ENCODE results near the gene SLC39A3. TPM values are rescaled to one million over a fixed set of nuclear protein-coding genes. Genes with fewer than 3 reads are reported as not detected.

Gene SLC39A3
- total RNA-seq, 1 donor from 2014 or later = 34.3 TPM

DNA sequence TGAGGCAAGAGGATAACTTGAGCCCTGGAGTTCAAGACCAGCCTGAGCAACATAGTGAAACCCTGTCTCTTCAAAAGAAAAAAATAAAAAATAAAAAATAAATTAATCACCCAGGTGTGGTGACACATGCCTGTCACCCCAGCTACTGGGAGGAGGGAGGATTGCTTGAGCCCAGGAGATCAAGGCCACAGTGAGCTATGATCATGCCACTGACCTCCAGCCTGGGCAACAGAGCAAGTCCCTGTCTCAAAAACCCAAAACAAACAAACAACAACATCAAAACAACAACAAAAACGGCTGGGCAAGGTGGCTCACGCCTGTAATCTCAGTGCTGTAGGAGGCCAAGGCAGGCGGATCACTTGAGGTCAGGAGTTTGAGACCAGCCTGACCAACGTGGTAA, 4.3 kb upstream of the SLC39A3 start:
- Mint-ChIP-seq H3K4me3 (no peak overlapping the region), H3K36me3 (ENCODE audit: low read depth) (no peaks in the 10 kb centered on the region), H3K27me3 (peaks cover 5% of the 10 kb centered on the region), H3K27ac (no peak overlapping the region), H3K9me3 (no peaks in the 10 kb centered on the region), H3K4me1 (peaks cover 20% of the 10 kb centered on the region)
- ATAC-seq (ENCODE audit: low read depth) = no peak
- CTCF ChIA-PET = no interaction called here
- no peak for DNase-seq
- TF ChIP-seq, protein P1, sequence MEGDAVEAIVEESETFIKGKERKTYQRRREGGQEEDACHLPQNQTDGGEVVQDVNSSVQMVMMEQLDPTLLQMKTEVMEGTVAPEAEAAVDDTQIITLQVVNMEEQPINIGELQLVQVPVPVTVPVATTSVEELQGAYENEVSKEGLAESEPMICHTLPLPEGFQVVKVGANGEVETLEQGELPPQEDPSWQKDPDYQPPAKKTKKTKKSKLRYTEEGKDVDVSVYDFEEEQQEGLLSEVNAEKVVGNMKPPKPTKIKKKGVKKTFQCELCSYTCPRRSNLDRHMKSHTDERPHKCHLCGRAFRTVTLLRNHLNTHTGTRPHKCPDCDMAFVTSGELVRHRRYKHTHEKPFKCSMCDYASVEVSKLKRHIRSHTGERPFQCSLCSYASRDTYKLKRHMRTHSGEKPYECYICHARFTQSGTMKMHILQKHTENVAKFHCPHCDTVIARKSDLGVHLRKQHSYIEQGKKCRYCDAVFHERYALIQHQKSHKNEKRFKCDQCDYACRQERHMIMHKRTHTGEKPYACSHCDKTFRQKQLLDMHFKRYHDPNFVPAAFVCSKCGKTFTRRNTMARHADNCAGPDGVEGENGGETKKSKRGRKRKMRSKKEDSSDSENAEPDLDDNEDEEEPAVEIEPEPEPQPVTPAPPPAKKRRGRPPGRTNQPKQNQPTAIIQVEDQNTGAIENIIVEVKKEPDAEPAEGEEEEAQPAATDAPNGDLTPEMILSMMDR (IDR thresholded peaks at IDR 0.05) = no peak
- POLR2A ChIA-PET = interaction anchor here (0.6 kb wide), 2 partner anchors 83 to 802 kb away, joined by 3 to 20 read pairs; no protein-coding TSS in a partner anchor
- intact Hi-C loops (cut with micrococcal nuclease) = no loop called here

DNA sequence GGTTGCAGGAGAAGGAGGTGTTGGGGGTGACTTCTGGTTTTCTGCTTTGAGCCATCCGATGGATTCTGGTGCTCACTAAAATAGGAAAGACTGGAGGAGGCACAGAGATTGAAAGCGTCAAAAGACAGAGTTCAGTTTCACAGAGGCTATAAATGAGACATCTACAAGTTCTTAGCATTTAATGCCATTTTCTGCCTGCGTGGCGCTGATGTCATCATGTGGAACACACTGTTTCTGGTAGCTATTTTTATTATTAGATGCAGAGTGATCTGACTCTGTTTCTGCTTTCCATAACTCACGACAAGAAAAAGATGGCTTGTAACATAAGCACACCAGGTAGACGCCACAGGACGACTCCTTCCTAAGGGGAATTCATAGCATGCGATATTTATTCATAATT, 3.3 kb upstream of the SLC39A3 start:
- H3K36me3 Mint-ChIP-seq (ENCODE audit: low read depth) = peaks cover 4% of the 10 kb centered on the region
- H3K4me3 Mint-ChIP-seq = no peak overlapping the region
- TF ChIP-seq, protein P1 (IDR thresholded peaks at IDR 0.05) = no peak
- intact Hi-C loops (cut with micrococcal nuclease) = no loop called here
- CTCF ChIA-PET = no interaction called here
- H3K27me3 Mint-ChIP-seq = peaks cover 5% of the 10 kb centered on the region
- no peak for DNase-seq
- POLR2A ChIA-PET = interaction anchor here (0.7 kb wide), 1 partner anchor 45 kb away, joined by 3 read pairs; no protein-coding TSS in a partner anchor
- H3K4me1 Mint-ChIP-seq = peaks cover 23% of the 10 kb centered on the region
- H3K27ac Mint-ChIP-seq = no peak overlapping the region
- no peaks in the 10 kb centered on the region for H3K9me3 Mint-ChIP-seq
- no peak for ATAC-seq (ENCODE audit: low read depth)

DNA sequence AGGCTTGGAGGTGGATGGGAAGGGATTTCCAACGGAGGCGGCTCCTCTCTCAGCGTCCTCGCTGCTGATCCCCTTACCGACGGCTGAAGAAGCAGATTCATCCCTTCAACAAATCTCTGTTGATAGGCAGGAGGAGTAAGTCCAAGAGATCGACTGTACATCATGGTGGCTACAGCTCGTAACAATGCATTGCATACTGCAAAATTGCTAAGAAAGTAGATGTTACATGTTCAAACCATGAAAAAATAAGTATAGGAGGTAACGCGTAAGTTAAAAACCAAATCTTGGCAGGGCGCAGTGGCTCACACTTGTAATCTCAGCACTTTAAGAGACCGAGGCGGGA, 468 bp upstream of the SLC39A3 start:
- Mint-ChIP-seq H3K9me3 (no peaks in the 10 kb centered on the region), H3K4me1 (peaks cover 23% of the 10 kb centered on the region), H3K36me3 (ENCODE audit: low read depth) (peaks cover 26% of the 10 kb centered on the region), H3K27ac (no peak overlapping the region), H3K4me3 (peak overlapping the region; percentile 88), H3K27me3 (peaks cover 3% of the 10 kb centered on the region)
- TF ChIP-seq, protein P1 (IDR thresholded peaks at IDR 0.05) = no peak
- ChIA-PET POLR2A (interaction anchor here (1.0 to 1.4 kb wide), 3 partner anchors 37 to 62 kb away, joined by 3 to 7 read pairs (median 4); partner anchors contain the start of genes GNG7 and THOP1), CTCF (interaction anchor here (1.2 kb wide), 1 partner anchor 35 kb away, joined by 3 read pairs; no protein-coding TSS in a partner anchor)
- ATAC-seq (ENCODE audit: low read depth) (no peak), DNase-seq (no peak)
- intact Hi-C loops (cut with micrococcal nuclease) = loop anchor here (1.0 to 2.0 kb wide), 5 partner anchors 19 to 75 kb away; partner anchors contain the start of genes DIRAS1, GNG7 and SGTA

DNA sequence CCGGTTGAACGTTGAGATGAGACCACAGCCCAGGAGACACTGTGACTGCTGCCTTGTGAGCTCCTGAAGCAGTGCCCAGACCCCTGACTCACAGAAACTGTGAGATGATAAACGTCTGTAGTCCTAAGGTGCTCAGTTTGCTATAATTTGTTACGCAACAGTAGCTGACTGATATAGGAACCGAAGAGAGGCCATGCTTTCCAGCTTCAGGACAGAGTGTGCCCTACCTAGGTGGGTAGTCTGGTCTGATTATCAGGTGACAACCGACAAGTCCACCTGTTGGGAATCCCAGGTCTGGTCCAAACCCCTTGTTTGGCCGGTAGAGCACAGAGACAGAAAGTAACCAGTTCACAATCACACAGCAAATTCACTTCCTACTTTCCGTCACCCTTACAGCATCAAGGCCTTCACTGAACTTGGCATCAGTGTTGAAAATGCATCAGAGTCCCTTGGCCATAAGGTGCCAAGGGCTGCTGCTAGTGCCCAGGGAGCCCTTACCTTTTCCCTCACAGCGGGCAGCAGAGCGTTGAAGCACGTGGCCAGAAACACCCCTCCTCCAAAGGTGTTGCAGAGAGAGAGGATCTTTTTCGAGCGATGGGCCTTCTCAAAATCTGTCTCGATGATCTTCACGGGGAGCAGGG, 3.1 kb downstream of the SLC39A3 start:
- TF ChIP-seq, protein P1 (IDR thresholded peaks at IDR 0.05) = no peak
- CTCF ChIA-PET = no interaction called here
- intact Hi-C loops (cut with micrococcal nuclease) = no loop called here
- no peak for DNase-seq
- ATAC-seq (ENCODE audit: low read depth) = no peak
- Mint-ChIP-seq H3K4me3 (no peak overlapping the region), H3K27me3 (peaks cover under 1% of the 10 kb centered on the region), H3K4me1 (peaks cover 35% of the 10 kb centered on the region), H3K27ac (no peak overlapping the region), H3K36me3 (ENCODE audit: low read depth) (peaks cover 51% of the 10 kb centered on the region), H3K9me3 (no peaks in the 10 kb centered on the region)
- POLR2A ChIA-PET = interaction anchor here (0.6 to 2.1 kb wide), 3 partner anchors 34 to 458 kb away, joined by 3 to 8 read pairs (median 7); partner anchors contain the start of gene GNG7

DNA sequence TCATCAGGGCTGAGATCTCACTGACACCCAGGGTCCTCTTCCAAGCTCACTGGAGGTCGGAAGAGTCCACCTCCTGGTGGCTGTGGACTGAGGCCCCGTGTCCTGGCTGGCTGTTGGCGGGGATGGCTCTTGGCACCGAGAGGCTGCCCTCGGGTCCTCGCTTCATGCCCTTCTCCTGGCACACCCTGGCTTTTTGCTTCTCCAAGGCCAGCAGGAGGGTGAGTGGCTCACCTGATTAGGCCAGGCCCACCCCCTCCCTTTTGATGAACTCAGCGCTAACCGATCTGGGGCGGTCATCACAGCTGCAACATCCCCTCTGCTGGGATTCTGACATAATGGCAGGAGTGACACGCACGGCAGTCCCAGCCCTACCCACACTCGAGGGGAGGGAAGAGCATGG, 4.4 kb downstream of the SLC39A3 start:
- H3K9me3 Mint-ChIP-seq = no peaks in the 10 kb centered on the region
- ChIA-PET CTCF (interaction anchor here (1.2 kb wide), 1 partner anchor 37 kb away, joined by 3 read pairs; no protein-coding TSS in a partner anchor), POLR2A (interaction anchor here (2.1 kb wide), 1 partner anchor 33 kb away, joined by 8 read pairs; the partner anchor contains the start of gene GNG7)
- H3K4me3 Mint-ChIP-seq = no peak overlapping the region
- peaks cover 54% of the 10 kb centered on the region for H3K36me3 Mint-ChIP-seq (ENCODE audit: low read depth)
- no peak overlapping the region for H3K27ac Mint-ChIP-seq
- TF ChIP-seq, protein P1 (IDR thresholded peaks at IDR 0.05) = no peak
- intact Hi-C loops (cut with micrococcal nuclease) = no loop called here
- ATAC-seq (ENCODE audit: low read depth) (no peak), DNase-seq (no peak)
- H3K4me1 Mint-ChIP-seq = peaks cover 35% of the 10 kb centered on the region
- H3K27me3 Mint-ChIP-seq = no peaks in the 10 kb centered on the region

All from activated B cell treated with CpG ODN at 0.5 μM for 24 hours (primary cell).